Nephron (organoid): ENCODE data around the gene ALKBH6.

Experiments used
- H3K27ac Mint-ChIP-seq, 3 experiments: 2 replicates each; pipeline ENCODE4 v1.8.0; 2020; ENCODE audit warnings: mixed read lengths in 3 of 3, mild to moderate bottlenecking in 2 of 3, moderate library complexity in 1 of 3
- H3K27me3 Mint-ChIP-seq: 2 replicates; pipeline ENCODE4 v1.8.0; 2021; ENCODE audit warnings: low read depth, mild to moderate bottlenecking, moderate library complexity, mixed read lengths
- H3K36me3 Mint-ChIP-seq: 2 replicates; pipeline ENCODE4 v1.8.0; 2020; ENCODE audit warnings: low read depth, mixed read lengths
- H3K4me1 Mint-ChIP-seq: 2 replicates; pipeline ENCODE4 v1.8.0; 2020; ENCODE audit warnings: mixed read lengths
- H3K4me3 Mint-ChIP-seq, 3 experiments: 2 replicates each; pipeline ENCODE4 v1.8.0; 2020; ENCODE audit warnings: mild to moderate bottlenecking in 3 of 3, mixed read lengths in 3 of 3, moderate library complexity in 2 of 3
- H3K9me3 Mint-ChIP-seq: 2 replicates; pipeline ENCODE4 v1.8.0; 2020; ENCODE audit warnings: mixed read lengths
- CTCF ChIP-seq, 3 experiments: fragments of 200-600 bp; sonication (generic); IDR thresholded peaks; one replicate each; pipeline ENCODE4 v1.5.0; 2021; ENCODE audit warnings: antibody characterized with exemption in 3 of 3; ENCODE audit not compliant: unreplicated experiment in 3 of 3

Gene ALKBH6

GRCh38 chr19:35978271-35978670 lies 35.7 kb downstream of the ALKBH6 start:
- Mint-ChIP-seq H3K36me3 (no peaks in the 10 kb centered on the region), H3K27ac (no peak overlapping the region), H3K4me1 (no peaks in the 10 kb centered on the region), H3K9me3 (no peaks in the 10 kb centered on the region), H3K27me3 (peaks cover 33% of the 10 kb centered on the region), H3K4me3 (no peak overlapping the region)
- TF ChIP-seq CTCF (IDR thresholded peaks at IDR 0.05; ENCODE audit: unreplicated experiment in 3 of 3), result no peak

GRCh38 chr19:35977446-35978222 lies 36.4 kb downstream of the ALKBH6 start:
- Mint-ChIP-seq H3K4me3 (no peak overlapping the region), H3K36me3 (no peaks in the 10 kb centered on the region), H3K4me1 (no peaks in the 10 kb centered on the region), H3K27me3 (peaks cover 29% of the 10 kb centered on the region), H3K9me3 (no peaks in the 10 kb centered on the region), H3K27ac (no peak overlapping the region)
- TF ChIP-seq CTCF (IDR thresholded peaks at IDR 0.05; ENCODE audit: unreplicated experiment in 3 of 3), result no peak

- no peak overlapping the region for H3K4me3 Mint-ChIP-seq
- no peaks in the 10 kb centered on the region for H3K9me3 Mint-ChIP-seq
- TF ChIP-seq CTCF (IDR thresholded peaks at IDR 0.05; ENCODE audit: unreplicated experiment in 3 of 3), result no peak
- H3K36me3 Mint-ChIP-seq, result no peaks in the 10 kb centered on the region
- H3K27ac Mint-ChIP-seq, result no peak overlapping the region
- peaks cover 18% of the 10 kb centered on the region for H3K27me3 Mint-ChIP-seq
- no peaks in the 10 kb centered on the region for H3K4me1 Mint-ChIP-seq
These were observed 38.3 kb downstream of the ALKBH6 start for GRCh38 chr19:35975608-35976214.

GRCh38 chr19:35973487-35973886 lies 40.5 kb downstream of the ALKBH6 start:
- H3K4me3 Mint-ChIP-seq, result no peak overlapping the region
- TF ChIP-seq CTCF (IDR thresholded peaks at IDR 0.05; ENCODE audit: unreplicated experiment in 3 of 3), result no peak
- H3K27ac Mint-ChIP-seq, result no peak overlapping the region
- no peaks in the 10 kb centered on the region for H3K4me1 Mint-ChIP-seq
- H3K36me3 Mint-ChIP-seq, result no peaks in the 10 kb centered on the region
- no peaks in the 10 kb centered on the region for H3K9me3 Mint-ChIP-seq
- H3K27me3 Mint-ChIP-seq, result peaks cover 23% of the 10 kb centered on the region

DNA sequence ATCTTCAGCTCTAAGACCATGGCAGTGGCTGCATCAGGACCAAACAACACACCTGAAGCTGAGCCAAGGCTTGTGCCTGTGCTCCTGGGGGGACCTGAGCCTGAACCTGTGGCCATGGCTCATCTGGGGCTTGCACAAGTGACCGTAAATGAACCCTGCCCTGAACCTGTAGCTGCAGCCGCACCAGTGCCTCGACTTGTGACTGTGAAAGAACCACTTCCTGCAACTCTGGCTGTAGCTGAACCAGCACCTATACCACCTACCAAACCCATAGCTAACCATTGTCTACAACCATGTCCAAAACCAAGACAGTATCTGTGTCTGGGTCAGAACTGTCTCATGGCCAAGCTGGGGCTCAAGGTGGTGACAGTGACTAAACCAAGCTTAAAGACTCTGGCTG lies 47.2 kb downstream of the ALKBH6 start:
- H3K27ac Mint-ChIP-seq, result no peak overlapping the region
- no peaks in the 10 kb centered on the region for H3K4me1 Mint-ChIP-seq
- no peaks in the 10 kb centered on the region for H3K9me3 Mint-ChIP-seq
- peaks cover 22% of the 10 kb centered on the region for H3K27me3 Mint-ChIP-seq
- H3K36me3 Mint-ChIP-seq, result no peaks in the 10 kb centered on the region
- TF ChIP-seq CTCF (IDR thresholded peaks at IDR 0.05; ENCODE audit: unreplicated experiment in 3 of 3), result no peak
- H3K4me3 Mint-ChIP-seq, result no peak overlapping the region

DNA sequence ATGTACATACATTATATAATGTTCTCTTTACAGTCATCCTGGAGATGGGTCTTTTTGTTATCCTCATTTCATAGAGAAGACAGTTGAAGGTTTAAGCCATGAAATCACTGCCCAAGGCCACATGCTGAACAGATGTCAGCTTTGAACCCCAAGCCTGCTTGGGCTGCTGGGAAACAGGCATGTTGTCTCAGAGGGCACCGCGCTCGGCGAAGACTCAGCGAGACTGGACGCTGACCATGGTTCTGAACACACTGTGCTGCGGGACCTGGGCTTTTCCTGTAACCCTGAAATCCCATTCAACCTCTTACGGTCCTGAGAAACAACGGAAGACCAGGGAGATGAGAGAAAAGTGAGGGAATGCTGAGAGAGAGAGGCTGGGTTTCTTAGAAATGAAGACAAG lies 50.5 kb downstream of the ALKBH6 start:
- no peak for TF ChIP-seq CTCF (IDR thresholded peaks at IDR 0.05; ENCODE audit: unreplicated experiment in 3 of 3)
- H3K27me3 Mint-ChIP-seq, result peaks cover 40% of the 10 kb centered on the region

More for the DNA sequence above, 50.5 kb downstream of the ALKBH6 start:
- Mint-ChIP-seq H3K27ac (no peak overlapping the region), H3K4me1 (no peaks in the 10 kb centered on the region), H3K36me3 (no peaks in the 10 kb centered on the region), H3K9me3 (no peaks in the 10 kb centered on the region), H3K4me3 (peak overlapping the region in 1 of 3 experiments; percentile 6)
